GM06990 (cell line): ENCODE results near the gene SCYL1.

Source experiments
- DNase-seq: peaks from one replicate; pipeline ENCODE4 v3.0.0-alpha.2; 2011; ENCODE audit not compliant: insufficient read length; ENCODE audit errors: extremely low read depth
- H3K27me3 ChIP-seq: replicated peaks from 2 replicates; pipeline ENCODE4 v1.6.0; 2011; ENCODE audit warnings: low read length; ENCODE audit not compliant: control insufficient read depth, insufficient read depth
- H3K36me3 ChIP-seq: 2 replicates; pipeline ENCODE4 v1.5.1; 2011; ENCODE audit warnings: low read length; ENCODE audit not compliant: control insufficient read depth, insufficient read depth
- H3K4me3 ChIP-seq: replicated peaks from 2 replicates; pipeline ENCODE4 v1.5.1; 2011; ENCODE audit warnings: low read depth, mild to moderate bottlenecking, control low read depth, low read length
- CTCF ChIP-seq: IDR thresholded peaks from 2 replicates; pipeline ENCODE4 v1.5.1; 2011; ENCODE audit warnings: low read length, control low read depth, mild to moderate bottlenecking, inconsistent platforms; ENCODE audit not compliant: insufficient read depth, poor library complexity, severe bottlenecking

The SCYL1 gene

DNA sequence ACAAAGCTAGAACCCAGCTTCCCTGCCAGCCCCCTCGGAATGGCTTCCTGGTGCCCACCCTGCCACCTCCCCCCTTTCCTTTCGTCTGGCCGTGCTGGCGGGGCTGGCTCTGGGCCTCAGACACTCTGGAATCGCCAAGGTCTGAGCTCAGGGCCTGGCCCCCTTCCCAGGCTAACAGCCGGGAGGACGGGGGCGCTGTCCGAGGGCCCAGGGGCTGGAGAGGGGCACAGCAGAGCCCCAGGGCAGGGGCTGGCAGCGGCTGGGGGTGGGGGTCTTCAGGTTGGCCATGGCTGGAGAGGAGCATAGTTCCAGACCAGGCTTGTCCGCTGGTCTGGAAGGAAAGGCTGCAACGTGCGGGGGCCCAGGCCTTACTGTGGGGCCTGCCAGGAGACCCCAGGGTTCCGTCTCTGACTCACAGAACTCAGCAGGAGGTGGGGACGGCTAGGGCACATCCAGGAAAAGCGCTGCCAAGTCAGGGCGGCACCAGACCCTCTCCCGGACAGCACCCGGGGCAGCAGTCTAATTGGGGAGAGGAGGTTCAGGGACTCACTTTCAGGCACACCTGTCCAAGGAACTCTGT lies 34.1 kb downstream of the SCYL1 start:
- no peak overlapping the region for H3K4me3 ChIP-seq

DNA sequence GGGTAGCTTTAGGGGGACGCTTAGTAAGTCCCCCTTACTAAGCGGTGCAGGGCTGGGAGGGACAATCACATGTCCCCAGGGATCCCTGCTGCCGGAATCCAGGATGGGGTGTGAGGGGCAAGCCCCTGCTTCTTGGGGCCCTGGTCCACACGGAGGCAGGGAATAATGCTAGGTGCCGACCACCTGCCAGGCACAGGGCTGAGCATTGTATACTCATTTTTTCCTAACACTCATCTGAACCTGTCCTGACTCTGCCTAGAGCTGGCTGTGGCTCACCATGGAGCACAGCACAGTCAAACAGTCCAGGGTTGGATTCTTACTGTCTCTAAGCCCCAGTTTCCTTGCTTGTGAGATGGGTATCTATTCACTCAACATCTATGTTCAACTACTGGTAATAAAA lies 34.7 kb downstream of the SCYL1 start:
- DNase-seq: no peak

More for the DNA sequence above, 34.1 kb downstream of the SCYL1 start:
- TF ChIP-seq CTCF: no peak
- DNase-seq: no peak
- no peaks in the 10 kb centered on the region for H3K36me3 ChIP-seq
- H3K27me3 ChIP-seq: no peaks in the 10 kb centered on the region; the same call in 1 of the 2 replicates

GRCh38 chr11:65559951-65560537 lies 35.2 kb downstream of the SCYL1 start:
- Histone ChIP-seq H3K36me3 (no peaks in the 10 kb centered on the region), H3K27me3 (no peaks in the 10 kb centered on the region; the same call in 1 of the 2 replicates), H3K4me3 (no peak overlapping the region)
- DNase-seq: no peak
- TF ChIP-seq CTCF: no peak

More for the DNA sequence above, 34.7 kb downstream of the SCYL1 start:
- Histone ChIP-seq H3K4me3 (no peak overlapping the region), H3K27me3 (no peaks in the 10 kb centered on the region; the same call in 1 of the 2 replicates), H3K36me3 (no peaks in the 10 kb centered on the region)
- TF ChIP-seq CTCF: no peak

DNA sequence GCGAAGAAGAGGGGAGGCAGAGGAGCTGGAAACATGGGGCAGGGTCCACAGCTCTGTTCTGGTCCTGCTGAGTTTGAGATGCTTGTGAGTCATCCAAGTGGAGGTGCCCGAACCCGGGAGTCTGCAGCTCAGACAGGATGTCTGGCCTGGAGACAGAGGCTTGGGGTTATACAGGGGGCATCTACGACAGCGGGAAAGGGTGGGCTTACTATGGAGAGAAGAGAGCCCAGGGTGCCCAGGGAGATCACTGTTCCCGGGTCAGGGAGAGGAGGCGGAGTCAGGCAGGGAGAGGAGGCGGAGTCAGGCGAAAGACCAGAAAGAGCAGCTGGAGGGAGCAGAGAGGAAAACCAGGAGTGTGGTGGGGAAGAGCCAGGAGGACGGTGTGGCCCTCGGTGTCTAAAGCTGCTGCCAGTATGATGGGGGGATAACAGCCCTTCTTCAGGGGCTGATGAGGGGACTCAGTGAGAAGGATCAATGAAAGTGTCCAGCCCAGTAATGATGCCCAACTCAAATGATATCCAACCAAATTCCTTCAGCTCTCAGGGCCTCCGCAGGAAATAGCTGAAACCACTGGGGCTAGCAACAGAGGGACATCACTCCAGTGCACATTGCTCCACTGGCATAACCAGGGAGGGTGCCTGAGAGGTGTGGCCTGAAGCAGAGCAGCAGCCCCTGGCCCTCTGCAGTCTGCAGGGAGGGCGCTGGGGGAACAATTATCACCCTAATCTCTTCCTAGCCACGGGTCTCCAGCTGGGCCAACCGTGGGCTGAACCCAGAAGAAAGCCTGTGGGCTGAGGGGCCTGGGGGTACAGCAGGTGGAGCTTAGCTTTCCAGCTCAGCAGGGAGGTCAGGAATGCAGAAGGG lies 35.9 kb downstream of the SCYL1 start:
- no peak overlapping the region for H3K4me3 ChIP-seq
- no peaks in the 10 kb centered on the region; the same call in 1 of the 2 replicates for H3K27me3 ChIP-seq
- TF ChIP-seq CTCF: no peak
- no peaks in the 10 kb centered on the region for H3K36me3 ChIP-seq
- DNase-seq: no peak

DNA sequence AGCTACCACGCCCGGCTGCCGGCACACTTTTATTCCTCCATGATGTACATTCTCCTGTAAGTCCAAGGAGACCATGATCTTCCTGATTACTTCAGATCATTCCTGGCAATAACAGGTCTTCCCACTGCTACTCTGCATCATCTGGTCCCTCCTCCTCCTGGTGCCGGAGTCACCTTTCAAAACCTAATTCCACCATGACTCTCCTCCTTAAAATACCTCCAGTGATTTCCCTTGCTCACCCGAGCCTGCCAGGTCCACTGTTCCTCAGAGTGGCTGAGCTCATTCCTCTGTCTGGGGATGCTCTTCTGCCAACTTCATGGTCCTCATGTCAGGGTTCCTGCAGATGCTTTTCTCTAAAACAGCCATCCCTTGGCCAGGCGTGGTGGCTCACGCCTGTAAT lies 37.1 kb downstream of the SCYL1 start:
- no peak for DNase-seq
- no peak for TF ChIP-seq CTCF
- H3K36me3 ChIP-seq: no peaks in the 10 kb centered on the region

More for the DNA sequence above, 37.1 kb downstream of the SCYL1 start:
- Histone ChIP-seq H3K27me3 (no peaks in the 10 kb centered on the region; the same call in 1 of the 2 replicates), H3K4me3 (no peak overlapping the region)
